HFF-Myc (cell line): ENCODE data around the gene TSPAN31.

Experiments
- DNase-seq: peaks from one replicate; pipeline ENCODE4 v3.0.0-alpha.2; 2011; ENCODE audit warnings: low read depth; ENCODE audit errors: extremely low read depth
- H3K4me3 ChIP-seq: replicated peaks from 2 replicates; pipeline ENCODE4 v1.5.1; 2011; ENCODE audit warnings: low read depth, mild to moderate bottlenecking, control low read depth, low read length
- CTCF ChIP-seq: IDR thresholded peaks from 2 replicates; pipeline ENCODE4 v1.5.1; 2012; ENCODE audit warnings: mild to moderate bottlenecking, low read depth, low read length, control low read depth; ENCODE audit errors: missing control alignments

TSPAN31 gene

GRCh38 chr12:57751432-57751787 is 6.6 kb downstream of the TSPAN31 start:
- H3K4me3 ChIP-seq = peak overlapping the region; percentile 82
- TF ChIP-seq CTCF = no peak
- no peak for DNase-seq

GRCh38 chr12:57751788-57752667 is 7.2 kb downstream of the TSPAN31 start, which contains the start of gene CDK4:
TSS of gene CDK4 (minus strand) at chr12:57752310. CDS start at chr12:57751717, 593 bp downstream.
- peak; percentile 99 for DNase-seq
- no peak for TF ChIP-seq CTCF
- peak within 1 kb of the TSS; percentile 82 for H3K4me3 ChIP-seq

- TF ChIP-seq CTCF = no peak
- H3K4me3 ChIP-seq = peak overlapping the region; percentile 17
These were observed 7.8 kb downstream of the TSPAN31 start for GRCh38 chr12:57752668-57753000.

GRCh38 chr12:57753756-57754337 is 9.0 kb downstream of the TSPAN31 start:
- no peak for DNase-seq
- H3K4me3 ChIP-seq = no peak overlapping the region
- no peak for TF ChIP-seq CTCF

More at GRCh38 chr12:57752668-57753000, 7.8 kb downstream of the TSPAN31 start:
- no peak for DNase-seq

- H3K4me3 ChIP-seq = peak within 1 kb of the TSS; percentile 47
- TF ChIP-seq CTCF = no peak
- DNase-seq = no peak
These were observed 9.8 kb downstream of the TSPAN31 start, which contains the start of gene MARCHF9 for GRCh38 chr12:57754411-57755193. TSS of gene MARCHF9 (plus strand) at chr12:57755103. CDS start at chr12:57755529, 426 bp downstream.

GRCh38 chr12:57755194-57755453 is 10.3 kb downstream of the TSPAN31 start:
- TF ChIP-seq CTCF = no peak
- DNase-seq = no peak
- peak overlapping the region; percentile 47 for H3K4me3 ChIP-seq
